ENCODE measurements around the gene CAMK2G.
A peak's percentile ranks its signal among the peaks of the same experiment; 100 is the strongest.

CAMK2G gene

GRCh38 chr10:73824146-73824725, 50.1 kb downstream of the CAMK2G start:
- no peaks in the 10 kb centered on the region for H3K79me2 ChIP-seq (ENCODE audit: insufficient read depth, low read length)
- H3K4me2 ChIP-seq (ENCODE audit: insufficient read depth, low read length), result no peak overlapping the region
- H3K27ac ChIP-seq (ENCODE audit: low read length), result no peak overlapping the region
- ATAC-seq (ENCODE audit: insufficient read depth, low read depth) (no peak), DNase-seq (no peak)
- TF ChIP-seq, protein P1, sequence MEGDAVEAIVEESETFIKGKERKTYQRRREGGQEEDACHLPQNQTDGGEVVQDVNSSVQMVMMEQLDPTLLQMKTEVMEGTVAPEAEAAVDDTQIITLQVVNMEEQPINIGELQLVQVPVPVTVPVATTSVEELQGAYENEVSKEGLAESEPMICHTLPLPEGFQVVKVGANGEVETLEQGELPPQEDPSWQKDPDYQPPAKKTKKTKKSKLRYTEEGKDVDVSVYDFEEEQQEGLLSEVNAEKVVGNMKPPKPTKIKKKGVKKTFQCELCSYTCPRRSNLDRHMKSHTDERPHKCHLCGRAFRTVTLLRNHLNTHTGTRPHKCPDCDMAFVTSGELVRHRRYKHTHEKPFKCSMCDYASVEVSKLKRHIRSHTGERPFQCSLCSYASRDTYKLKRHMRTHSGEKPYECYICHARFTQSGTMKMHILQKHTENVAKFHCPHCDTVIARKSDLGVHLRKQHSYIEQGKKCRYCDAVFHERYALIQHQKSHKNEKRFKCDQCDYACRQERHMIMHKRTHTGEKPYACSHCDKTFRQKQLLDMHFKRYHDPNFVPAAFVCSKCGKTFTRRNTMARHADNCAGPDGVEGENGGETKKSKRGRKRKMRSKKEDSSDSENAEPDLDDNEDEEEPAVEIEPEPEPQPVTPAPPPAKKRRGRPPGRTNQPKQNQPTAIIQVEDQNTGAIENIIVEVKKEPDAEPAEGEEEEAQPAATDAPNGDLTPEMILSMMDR (IDR thresholded peaks at IDR 0.05; ENCODE audit: borderline replicate concordance, extremely low read depth, low read length, poor library complexity, severe bottlenecking), result no peak
- TF ChIP-seq EZH2 (IDR thresholded peaks at IDR 0.05; ENCODE audit: borderline replicate concordance, low read depth, low read length, severe bottlenecking), result no peak
- H4K20me1 ChIP-seq (ENCODE audit: insufficient read depth, low read length), result no peaks in the 10 kb centered on the region; the same call in 1 of the 2 replicates
- H3K4me1 ChIP-seq (ENCODE audit: insufficient read depth, low read length), result no peaks in the 10 kb centered on the region
- peaks cover 52% of the 10 kb centered on the region for H3K36me3 ChIP-seq (ENCODE audit: insufficient read depth, low read length)
- H3K27me3 ChIP-seq (ENCODE audit: insufficient read depth, low read length, poor library complexity), result no peaks in the 10 kb centered on the region
- H2AFZ ChIP-seq (ENCODE audit: low read depth, low read length), result no peak overlapping the region
- H3K9ac ChIP-seq (ENCODE audit: low read depth, low read length), result no peak overlapping the region
- no peaks in the 10 kb centered on the region for H3K9me3 ChIP-seq (ENCODE audit: insufficient read depth, low read length, severe bottlenecking)
- H3K4me3 ChIP-seq (ENCODE audit: low read depth in 1 of 2, low read length in 2 of 2), result no peak overlapping the region

DNA sequence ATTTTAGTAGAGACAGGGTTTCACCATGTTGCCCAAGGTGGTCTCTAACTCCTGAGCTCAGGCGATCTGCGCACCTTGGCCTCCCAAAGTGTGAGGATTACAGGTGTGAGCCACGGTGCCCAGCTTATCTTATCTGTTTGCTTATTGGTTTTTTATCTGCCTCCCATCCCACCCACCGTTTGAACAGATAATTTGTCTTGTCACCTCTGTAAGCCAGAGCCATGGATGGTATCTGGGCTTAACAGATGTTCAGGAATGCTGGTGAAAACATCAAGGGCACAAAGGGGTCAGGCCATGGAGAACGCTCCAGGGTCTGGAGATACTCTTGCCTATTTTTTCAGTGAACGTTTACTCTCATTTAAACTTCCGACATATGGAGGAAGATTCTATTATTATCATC, 51.0 kb downstream of the CAMK2G start:
- Histone ChIP-seq H3K36me3 (ENCODE audit: insufficient read depth, low read length) (peaks cover 53% of the 10 kb centered on the region), H3K4me3 (ENCODE audit: low read depth in 1 of 2, low read length in 2 of 2) (no peak overlapping the region), H4K20me1 (ENCODE audit: insufficient read depth, low read length) (no peaks in the 10 kb centered on the region; the same call in 1 of the 2 replicates), H3K4me1 (ENCODE audit: insufficient read depth, low read length) (no peaks in the 10 kb centered on the region), H3K4me2 (ENCODE audit: insufficient read depth, low read length) (no peak overlapping the region), H3K9me3 (ENCODE audit: insufficient read depth, low read length, severe bottlenecking) (no peaks in the 10 kb centered on the region), H3K27ac (ENCODE audit: low read length) (no peak overlapping the region), H3K79me2 (ENCODE audit: insufficient read depth, low read length) (no peaks in the 10 kb centered on the region), H3K9ac (ENCODE audit: low read depth, low read length) (no peak overlapping the region), H2AFZ (ENCODE audit: low read depth, low read length) (no peak overlapping the region), H3K27me3 (ENCODE audit: insufficient read depth, low read length, poor library complexity) (no peaks in the 10 kb centered on the region)
- TF ChIP-seq EZH2 (IDR thresholded peaks at IDR 0.05; ENCODE audit: borderline replicate concordance, low read depth, low read length, severe bottlenecking), result no peak
- TF ChIP-seq, protein P1 (IDR thresholded peaks at IDR 0.05; ENCODE audit: borderline replicate concordance, extremely low read depth, low read length, poor library complexity, severe bottlenecking), result no peak
- DNase-seq, result no peak
- ATAC-seq (ENCODE audit: insufficient read depth, low read depth), result no peak

DNA sequence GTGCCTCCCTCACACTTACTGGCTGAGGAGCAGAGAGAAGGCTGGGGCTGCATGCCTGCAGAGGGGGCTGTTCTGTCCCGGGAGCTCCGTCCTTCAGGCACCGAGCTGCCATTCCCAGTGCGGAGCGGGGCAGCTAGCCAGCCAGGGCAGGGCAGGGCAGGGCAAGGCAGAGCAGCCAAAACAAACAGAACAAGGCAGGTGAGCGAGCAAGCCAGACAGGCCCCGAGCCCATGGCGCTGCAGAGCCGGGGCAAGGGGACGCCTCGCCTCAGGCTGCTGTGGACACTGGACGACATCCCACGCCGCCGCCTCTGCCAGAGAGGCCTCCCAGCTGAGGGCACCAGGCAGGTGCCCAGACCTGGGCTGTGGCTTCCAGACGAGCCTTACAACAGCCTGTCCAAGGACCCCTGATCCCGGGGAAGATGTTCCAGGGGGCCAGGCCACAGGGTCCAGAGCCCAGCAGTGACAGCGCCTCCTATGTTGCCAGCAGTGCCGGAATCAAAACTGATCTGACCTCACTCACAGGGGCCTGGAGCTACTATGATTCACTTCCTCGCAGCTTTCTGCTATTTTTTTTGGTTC, 54.8 kb downstream of the CAMK2G start:
- no peak overlapping the region for H3K27ac ChIP-seq (ENCODE audit: low read length)
- ATAC-seq (ENCODE audit: insufficient read depth, low read depth), result peak; percentile 34; the same call in 1 of the 3 replicates

More for the DNA sequence above, 54.8 kb downstream of the CAMK2G start:
- no peak overlapping the region for H3K4me3 ChIP-seq (ENCODE audit: low read depth in 1 of 2, low read length in 2 of 2)
- peaks cover 4% of the 10 kb centered on the region for H4K20me1 ChIP-seq (ENCODE audit: insufficient read depth, low read length)
- no peaks in the 10 kb centered on the region for H3K27me3 ChIP-seq (ENCODE audit: insufficient read depth, low read length, poor library complexity)
- no peak overlapping the region for H2AFZ ChIP-seq (ENCODE audit: low read depth, low read length)
- DNase-seq, result no peak
- TF ChIP-seq, protein P1 (IDR thresholded peaks at IDR 0.05; ENCODE audit: borderline replicate concordance, extremely low read depth, low read length, poor library complexity, severe bottlenecking), result no peak
- no peak for TF ChIP-seq EZH2 (IDR thresholded peaks at IDR 0.05; ENCODE audit: borderline replicate concordance, low read depth, low read length, severe bottlenecking)
- no peaks in the 10 kb centered on the region for H3K4me1 ChIP-seq (ENCODE audit: insufficient read depth, low read length)
- no peaks in the 10 kb centered on the region for H3K9me3 ChIP-seq (ENCODE audit: insufficient read depth, low read length, severe bottlenecking)
- no peak overlapping the region for H3K9ac ChIP-seq (ENCODE audit: low read depth, low read length)
- peaks cover 58% of the 10 kb centered on the region for H3K36me3 ChIP-seq (ENCODE audit: insufficient read depth, low read length)
- no peaks in the 10 kb centered on the region for H3K79me2 ChIP-seq (ENCODE audit: insufficient read depth, low read length)
- H3K4me2 ChIP-seq (ENCODE audit: insufficient read depth, low read length), result no peak overlapping the region
